ENCODE results near the gene AGPAT4.

The AGPAT4 gene

DNA sequence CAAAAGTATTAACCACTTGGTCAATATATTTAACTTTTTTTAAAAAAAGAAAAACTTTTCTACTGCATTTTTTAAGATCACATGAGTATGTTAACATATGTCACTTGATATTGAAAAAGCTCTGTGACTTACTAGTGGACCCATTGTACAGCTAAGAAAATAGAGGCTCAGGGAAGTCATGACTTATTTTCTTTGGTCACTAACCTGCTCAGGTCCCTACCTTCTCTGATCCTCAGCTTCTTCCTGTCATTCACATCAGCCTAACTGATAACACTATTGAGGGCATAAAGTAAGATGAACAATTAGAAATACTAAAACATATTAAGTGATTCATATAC, 19.8 kb downstream of the AGPAT4 start:
- DNase-seq: no peak

DNA sequence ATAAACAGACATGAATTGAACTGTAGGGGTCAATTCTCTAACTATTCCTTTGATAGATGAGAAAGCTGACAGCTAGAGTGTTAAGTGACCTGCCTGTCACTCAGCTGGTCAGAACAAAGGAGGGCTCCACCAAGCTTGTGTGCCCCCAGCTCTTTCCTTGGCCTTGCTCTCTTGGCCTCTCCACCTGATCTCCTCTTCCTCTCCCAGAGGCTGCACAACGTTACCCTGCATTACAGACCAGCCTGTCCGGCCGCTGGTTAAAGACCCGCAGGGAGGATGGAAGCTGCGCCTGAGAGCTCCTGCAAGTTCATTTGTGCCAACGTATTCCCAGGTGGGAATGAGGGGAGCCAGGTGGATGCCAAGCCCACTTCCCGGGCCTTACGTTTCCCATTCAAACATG, 22.5 kb downstream of the AGPAT4 start:
- DNase-seq: no peak

DNA sequence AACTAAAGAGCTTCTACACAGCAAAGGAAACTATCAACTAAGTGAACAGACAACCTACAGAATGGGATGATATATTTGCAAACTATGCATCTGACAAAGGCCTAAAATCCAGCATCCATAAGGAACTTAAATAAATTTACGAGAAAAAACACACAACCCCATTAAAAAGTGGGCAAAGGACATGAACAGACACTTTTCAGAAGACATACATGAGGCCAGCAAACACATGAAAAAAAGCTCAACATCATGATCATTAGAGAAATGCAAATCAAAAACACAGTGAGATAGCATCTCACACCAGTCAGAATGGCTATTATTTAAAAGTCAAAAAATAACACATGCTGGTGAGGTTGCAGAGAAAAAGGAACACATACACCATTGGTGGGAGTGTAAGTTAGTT, 24.5 kb downstream of the AGPAT4 start:
- DNase-seq: no peak

DNA sequence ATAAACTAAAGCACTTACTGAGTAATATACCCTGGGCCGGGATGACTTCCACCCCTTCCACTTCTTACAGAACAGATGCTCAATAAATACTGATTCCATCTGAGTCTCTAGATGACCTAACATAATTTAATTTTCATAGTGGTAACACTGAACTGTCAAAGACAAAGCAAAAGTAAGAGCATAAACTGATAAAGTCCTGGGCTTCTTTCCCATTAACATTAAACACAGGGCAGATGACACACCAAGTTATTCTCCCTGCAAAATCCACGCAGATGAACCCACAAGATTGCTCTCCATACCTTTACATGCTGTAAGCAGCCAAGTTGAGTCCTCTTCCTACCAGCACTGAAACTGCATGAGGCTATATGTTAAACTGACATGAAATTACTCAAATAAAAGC, 27.1 kb downstream of the AGPAT4 start:
- DNase-seq: no peak

DNA sequence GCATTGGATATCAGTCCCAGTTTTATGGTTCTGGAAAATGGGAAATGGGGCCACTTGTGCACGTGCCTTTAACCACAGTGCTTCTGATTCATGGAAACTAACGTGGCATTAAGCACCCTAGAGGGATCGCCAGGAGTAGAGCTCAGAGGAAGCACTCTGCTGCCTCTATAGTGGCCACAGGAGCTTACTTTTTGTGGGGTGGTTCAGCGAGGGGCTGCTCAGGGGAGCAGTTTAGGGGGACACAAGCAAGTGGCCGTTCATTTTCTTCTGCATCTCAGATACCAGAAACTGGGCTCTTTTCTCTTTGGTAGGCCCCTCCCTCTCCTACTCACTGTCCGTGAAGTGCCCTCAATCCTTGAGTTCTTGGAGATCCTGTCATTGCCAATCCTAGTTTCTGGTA, 28.5 kb downstream of the AGPAT4 start:
- DNase-seq: no peak

DNA sequence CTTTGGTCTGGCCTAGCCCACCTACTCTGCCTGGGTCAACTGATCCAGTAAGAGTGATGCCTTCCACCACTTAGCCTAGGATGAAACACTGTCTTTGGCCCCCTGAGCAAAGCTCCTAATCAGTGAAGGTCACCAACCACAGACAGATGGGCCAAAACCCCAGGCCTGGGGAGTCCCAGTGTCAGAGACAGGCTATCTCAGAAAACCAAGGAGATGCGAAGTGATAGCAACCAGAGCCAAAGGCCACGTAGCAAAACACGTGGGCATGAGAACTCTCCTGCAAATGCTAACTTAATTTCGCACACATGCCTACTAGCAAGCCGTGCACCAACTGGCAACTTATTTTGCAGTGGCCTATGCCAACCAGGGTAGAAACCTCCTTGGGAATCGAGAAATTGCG, 29.1 kb downstream of the AGPAT4 start:
- DNase-seq: no peak

DNA sequence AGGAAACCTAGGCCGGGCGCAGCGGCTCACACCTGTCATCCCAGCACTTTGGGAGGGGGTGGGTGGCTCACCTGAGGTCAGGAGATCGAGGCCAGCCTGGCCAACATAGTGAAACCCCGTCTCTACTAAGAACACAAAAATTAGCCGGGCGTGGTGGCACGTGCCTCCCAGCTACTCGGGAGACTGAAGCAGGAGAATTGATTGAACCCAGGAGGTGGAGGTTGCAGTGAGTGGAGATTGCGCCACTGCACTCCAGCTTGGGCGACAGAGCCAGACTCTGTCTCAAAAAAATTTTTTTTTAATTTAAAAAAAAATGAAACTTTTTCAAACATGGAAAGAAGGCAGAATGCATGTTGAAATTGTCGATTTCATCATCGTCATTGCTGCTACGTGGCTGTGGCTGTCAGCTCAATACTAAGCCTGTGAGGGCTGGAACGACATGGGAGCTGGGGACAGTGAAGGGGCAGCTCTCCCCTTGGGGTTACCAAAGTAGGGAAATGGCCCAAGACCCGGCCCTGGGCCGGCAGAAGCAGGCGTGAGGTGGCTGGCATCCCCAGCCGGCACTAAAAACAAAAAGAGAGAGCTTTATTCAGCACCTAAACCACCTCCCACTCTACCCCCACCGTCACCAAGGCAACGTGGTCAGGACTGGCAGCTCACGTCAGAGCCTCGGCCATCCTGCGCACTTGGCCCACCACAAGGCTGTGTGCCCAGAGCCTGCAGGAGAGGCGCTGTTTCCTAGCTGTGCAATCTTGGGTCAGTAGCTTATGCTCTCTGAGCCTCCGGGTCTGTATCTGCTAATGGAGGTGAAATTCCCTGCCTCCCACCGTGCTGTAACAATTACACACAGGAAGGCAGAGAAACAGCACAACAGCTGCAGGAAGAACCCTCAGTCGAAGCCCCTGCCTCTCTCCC, 30.8 kb downstream of the AGPAT4 start:
- DNase-seq: no peak

DNA sequence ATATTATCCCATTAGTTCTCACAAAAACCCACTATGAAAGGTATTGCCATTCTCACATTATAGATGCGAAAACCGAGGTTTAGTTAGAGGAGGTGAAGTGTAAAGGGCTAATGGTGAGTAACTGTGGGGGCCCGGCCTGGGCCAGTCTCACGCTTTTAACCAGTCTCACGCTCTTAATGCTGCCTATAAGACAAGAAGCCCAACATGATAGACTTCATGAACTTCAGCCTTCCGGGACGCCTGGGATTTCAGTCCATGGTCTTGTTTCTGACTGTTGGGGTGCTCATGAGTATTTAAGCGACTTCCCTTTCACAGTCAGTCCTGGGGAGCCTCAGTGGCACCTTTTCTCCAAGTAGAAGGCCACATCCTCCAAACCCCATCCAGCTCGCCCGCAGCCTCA, 31.7 kb downstream of the AGPAT4 start:
- DNase-seq: no peak

DNA sequence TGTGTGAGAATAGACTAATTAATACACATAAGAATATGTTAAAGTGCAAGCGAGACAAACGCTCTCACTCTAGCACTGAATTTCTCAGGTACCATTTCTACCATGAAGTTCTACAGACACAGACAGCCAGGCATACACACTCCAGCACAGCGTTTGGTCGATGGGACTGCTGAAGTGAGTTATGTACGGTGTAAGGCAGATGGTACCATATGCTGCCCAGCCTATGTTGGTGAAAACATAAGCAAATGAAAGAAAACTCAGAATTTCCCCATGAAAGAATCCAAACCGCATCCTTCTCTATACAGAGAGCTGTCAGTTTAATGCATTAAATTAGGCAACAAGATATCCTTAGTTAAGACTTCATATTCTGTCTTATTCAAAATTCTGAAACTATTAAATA, 34.9 kb downstream of the AGPAT4 start:
- no peak for DNase-seq

DNA sequence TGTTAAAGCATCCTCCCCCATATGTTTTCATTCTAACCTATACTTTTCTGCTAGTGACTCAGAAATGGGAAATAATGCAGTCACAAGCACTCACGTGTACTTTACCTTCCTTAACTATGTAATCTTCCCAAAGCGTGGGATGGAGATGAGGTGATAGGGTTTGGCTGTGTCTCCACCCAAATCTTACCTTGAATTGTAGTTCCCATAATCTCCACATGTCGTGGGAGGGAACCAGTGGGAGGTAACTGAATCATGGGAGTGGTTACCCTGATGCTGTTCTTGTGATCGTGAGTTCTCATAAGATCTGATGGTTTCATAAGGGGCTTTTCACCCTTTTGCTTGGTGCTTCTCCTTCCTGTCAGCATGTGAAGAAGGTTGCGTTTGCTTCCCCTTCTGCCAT, 35.4 kb downstream of the AGPAT4 start:
- no peak for DNase-seq

DNA sequence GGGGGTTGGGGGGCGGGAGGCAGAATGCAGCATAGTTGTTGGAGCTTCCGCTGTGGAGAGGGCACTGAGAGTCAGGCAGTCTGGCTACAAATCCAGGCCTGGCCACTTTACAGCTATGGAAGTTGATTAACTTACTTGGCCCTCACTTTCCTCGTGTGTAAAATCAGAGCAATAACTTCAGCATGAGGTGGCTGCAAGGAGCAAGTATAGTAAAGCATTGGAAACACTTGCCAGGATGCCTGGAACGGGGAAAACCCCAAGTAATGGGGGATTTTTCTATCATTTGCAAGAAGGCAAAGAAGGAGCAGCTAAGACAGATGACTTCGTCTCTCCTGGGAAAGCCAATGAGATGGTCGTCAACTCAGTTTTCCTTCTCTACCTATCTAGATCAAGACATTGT, 35.8 kb downstream of the AGPAT4 start:
- DNase-seq: no peak

DNA sequence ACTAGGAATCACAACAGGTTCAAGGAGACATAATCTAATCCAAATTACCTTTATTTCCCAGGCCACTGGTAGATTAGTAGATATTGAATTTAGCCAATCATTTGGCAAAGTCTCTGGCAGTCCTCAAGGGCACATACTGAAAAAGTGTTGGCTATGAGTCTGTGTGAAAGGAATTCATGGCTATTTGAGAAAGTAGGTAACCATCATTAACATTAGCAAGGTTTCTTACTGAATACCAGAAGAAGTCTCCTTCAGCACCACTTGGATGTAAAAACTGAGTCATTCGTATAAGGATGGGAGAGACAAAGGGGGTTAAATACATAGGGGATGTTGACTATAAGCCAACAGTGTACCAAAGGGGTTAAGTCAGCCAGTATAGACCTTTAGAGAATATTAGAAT, 36.7 kb downstream of the AGPAT4 start:
- DNase-seq: no peak

DNA sequence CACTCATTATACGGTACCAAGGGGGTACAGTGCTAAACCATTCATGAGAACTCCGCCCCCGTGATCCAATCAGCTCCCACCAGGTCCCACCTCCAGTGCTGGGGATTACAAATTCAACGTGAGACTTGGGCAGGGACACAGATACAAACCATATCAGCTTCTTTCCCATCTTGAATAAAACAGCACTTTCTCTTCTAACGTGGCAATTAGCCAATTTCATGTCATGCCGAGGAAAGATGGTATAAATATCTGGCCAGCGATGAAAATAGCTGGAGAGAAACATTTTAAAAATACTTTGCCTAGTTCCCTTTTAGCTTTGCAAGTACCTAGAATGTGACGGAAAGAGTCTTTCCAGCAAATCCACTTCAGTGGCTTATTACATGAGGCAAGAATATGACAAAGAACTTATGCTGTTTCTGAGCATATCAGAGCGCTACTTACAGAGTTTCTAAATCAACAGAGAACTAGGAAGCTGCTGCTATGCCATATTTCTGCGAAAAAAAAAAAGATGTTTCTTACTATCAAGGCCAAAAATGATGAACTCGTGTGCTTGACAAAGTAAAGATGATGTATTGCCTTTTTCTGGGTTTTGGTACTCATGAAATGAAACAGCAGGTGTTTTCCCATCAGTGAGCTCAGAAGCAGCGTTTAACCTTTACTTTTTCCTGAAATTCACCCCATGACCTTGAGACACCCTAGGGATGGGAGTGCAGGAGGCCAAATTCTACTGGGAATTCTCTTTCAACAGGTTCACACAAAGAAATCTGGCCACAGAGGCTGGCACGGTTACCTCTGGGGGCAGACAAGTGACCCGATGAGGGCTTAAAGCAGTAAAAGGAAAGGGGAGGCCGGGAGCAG, 37.9 kb downstream of the AGPAT4 start:
- DNase-seq: no peak

DNA sequence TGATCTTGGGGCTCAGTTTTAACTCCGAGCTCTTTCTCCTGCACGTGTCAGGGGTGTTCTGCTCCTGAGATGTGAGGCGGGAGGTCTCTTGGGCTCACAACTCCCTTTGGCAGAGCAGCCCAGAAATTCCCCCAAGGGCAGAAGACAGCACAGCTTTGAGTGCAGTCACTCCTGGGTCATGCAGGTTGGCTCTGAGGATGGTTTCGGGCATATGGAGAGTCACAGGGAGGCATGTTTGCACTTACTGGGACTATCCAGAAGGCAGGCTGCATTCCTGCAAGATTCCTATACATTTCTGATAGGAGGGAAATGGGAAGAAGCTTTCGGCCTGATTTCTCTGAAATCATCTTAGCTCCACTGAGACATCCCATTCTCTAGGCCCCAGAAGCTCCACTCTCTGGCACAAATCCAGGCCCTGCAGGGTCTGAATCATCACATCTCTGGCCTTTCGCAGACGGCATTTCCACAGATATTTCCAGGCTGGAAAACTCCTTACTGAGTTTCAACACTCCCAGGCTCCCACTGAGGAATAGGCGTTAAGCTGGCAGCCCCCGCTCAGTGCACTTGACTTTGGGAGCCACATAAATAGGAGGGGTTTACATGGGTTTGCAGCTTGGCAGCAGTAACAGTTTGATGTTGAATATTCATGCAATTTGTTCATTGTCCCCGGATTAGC, 39.7 kb downstream of the AGPAT4 start:
- DNase-seq: no peak

DNA sequence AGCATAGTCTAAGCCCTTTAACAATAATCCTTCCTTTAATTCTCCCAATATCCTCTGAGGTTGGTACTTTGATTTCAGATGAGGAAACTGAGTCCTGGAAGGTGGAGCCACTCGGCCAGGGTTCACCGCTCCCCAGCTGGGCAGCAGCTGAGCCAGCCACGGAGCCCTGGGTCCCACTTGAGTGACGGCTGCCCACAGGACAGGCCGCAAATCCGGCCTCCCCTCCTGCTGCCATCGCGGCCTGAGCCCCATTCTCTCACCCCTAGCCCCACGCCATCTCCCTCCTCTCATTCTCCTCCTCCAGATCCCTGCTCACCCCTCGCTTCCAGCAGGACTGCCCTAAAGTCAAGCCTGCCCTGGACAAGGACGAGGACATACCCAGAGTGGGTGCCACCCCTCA, 41.4 kb downstream of the AGPAT4 start:
- no peak for DNase-seq

DNA sequence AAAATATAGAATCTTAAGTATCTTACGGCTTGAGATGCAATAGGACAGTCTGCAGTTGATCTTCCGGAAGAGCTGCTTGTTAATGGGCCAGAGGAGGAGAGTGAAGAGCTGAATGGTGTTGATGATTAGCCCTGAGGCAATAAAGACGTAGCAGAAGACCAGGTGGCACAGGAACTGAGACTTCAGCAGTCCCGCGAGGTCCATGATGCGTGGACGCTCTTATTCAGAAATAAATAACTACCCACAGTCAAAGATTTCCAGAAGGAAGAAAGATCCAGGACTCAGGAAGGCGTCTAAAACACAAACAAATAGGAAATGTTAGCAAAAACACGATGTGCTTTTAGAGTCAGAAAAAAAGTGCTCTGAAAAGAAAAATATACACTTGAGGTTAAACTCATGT, 41.9 kb downstream of the AGPAT4 start:
- DNase-seq: no peak

DNA sequence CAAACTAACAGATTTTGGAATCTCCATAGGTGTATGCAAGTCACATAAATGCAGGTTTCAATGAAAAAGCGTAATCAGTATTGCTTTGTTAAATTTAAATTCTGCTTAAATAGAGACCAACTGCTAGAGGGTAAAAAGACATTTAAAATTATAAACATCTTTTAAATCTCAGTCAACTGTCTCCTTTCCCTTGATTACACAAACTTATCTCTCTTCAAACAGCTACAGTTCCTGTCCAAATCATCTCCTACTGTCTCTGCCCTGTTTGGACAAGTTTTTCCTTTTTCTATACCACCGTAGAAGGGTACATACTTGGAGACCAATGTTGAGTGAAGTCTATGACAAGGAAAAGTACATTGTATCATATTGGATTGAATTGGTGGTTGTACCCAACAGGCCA, 43.5 kb downstream of the AGPAT4 start:
- DNase-seq: no peak

DNA sequence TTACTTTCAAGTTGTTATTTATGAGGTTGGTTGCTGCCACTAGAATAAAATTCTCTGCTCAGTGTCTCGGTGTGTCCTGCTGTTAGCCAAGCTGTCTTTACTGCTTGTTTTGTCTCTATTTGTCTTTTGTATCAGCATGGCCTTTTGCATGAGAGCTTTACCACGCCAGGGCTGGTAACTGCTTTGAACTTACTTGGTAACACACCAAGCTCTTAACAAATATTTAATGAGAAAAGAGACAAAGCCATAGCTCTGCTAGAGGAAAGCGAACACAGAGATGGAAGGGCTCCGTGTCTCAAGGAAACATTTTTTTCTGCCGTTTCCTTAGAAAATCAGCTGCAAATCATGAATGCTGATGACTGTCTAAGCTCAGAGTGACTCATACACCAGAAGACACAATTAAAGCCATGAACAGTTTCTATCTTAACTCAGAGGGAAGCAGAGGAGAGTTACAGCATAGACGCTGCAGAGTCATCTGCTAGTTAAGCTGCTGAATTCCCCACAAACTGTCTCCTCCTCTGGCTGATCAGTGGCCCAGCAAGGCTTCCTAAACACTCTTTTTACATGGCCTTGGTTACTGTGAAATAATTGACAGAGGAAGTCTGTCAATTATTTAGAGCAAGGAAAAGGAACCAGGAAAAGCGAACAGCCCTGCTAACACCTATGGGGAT, 44.8 kb downstream of the AGPAT4 start:
- DNase-seq: no peak

DNA sequence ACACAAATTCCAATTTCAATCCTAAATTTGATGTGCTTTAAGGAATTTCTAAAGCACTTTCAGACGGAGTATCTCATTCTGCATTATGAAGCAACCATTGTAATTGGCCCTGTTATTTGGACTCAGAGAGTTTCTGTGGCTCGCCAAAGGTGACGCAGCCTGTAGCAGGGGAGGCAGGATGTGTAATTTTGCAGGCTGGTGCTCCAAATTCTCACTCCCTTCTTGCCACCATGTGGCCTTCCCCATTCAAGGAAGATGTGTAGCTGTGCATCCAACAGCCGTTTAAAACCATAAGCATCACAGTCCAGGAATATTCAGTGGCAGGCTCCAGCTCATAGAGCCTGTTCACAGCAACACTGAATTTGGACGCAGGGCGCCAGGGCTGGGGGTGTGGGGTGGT, 45.8 kb downstream of the AGPAT4 start:
- DNase-seq: no peak

DNA sequence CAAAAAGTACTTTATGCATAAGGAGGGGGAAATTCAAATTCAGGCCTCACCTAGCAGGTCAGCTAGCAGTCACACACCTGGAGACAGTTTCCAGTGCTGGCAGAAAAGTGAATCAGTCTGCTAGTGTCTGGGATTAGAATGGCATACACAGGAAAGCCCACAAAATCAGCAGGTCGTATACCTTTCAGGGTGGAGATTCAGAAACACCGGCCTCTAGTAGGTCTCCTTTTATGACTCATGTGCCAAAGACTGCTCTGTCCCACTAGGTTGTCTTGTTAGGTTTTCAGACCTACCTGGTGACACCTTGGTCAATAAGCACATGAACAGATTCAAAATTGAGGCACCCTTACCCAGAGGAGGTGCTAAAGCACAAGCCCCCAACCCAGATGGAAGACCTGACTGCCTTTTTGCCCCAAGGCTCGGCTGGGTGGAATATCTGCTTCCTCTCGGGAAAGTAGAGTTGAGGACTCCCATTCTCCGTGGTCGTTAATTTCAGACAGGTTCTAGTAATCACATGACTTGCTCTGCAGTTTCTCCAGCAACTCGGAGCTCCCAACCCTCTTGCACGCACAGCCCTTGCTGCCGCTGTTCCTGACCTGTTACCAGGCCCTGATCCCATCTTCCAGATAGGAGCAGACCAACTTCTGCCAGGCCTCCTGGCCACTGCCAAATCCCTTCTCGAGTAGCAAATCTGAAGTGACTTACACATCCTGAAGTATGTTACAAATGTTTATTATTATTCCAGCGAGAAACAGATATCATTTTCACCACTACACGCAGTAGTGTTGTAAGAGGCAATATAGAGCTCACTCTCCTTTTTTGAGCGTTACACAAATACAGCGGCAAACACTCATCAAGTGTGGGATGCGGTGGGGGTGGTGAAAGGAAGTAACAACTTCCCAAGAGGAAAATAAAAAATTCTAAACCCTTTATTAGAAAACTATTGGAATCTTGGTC, 46.6 kb downstream of the AGPAT4 start:
- no peak for DNase-seq

DNA sequence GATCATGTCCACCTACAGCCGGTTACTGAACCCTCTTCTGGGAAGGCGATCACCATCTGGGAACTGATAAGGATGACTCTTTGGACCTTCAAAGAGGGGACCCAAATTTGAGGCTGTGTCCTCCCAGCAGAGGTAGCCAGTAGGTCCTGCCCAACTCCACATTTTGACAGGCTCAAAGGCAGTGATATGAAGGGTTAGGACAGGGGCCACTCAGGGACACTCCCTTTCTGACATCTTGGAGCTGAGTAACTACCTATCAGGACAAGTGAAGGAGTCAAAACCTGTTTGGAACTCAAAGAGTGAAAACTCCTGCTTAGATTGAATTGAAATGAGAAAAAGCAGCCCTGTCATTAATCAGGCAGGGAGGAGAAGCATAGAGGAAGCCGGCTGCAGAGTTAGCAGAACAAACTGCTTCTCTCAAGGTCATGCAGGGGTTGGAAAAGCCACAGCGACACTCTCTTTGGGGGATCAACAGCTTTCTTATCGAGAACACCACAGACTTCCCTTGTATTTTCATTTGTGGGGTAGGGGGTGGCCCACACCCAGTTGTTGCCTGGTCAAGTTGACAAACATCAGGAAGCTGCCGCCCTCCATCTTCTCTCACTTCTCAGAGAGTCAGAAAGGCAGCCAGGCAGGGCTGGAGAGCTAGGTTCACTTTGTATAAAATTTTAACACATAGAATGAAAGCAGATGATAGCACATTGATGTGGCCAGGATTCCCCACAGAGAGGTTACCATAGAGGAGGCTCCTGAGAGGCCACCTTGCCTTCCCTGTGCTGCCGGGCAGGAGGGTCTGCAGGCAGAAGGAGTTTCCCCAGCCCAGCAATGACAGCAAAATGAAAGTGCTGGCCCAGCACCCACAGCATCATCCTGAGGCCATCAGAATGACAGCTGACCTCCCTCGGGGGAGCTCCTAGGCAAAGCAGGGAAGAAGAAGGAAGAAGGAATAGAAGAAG, 47.6 kb downstream of the AGPAT4 start:
- no peak for DNase-seq
